ENCODE data around the gene ASAH2B.
"Not testable (repeated sequence)": the region's sequence is repeated elsewhere in the genome, so short reads cannot be mapped to it uniquely, and the experiment has no call there.

Gene ASAH2B
- 13.9 to 17.5 reads per million in 2 donors for total RNA-seq

DNA sequence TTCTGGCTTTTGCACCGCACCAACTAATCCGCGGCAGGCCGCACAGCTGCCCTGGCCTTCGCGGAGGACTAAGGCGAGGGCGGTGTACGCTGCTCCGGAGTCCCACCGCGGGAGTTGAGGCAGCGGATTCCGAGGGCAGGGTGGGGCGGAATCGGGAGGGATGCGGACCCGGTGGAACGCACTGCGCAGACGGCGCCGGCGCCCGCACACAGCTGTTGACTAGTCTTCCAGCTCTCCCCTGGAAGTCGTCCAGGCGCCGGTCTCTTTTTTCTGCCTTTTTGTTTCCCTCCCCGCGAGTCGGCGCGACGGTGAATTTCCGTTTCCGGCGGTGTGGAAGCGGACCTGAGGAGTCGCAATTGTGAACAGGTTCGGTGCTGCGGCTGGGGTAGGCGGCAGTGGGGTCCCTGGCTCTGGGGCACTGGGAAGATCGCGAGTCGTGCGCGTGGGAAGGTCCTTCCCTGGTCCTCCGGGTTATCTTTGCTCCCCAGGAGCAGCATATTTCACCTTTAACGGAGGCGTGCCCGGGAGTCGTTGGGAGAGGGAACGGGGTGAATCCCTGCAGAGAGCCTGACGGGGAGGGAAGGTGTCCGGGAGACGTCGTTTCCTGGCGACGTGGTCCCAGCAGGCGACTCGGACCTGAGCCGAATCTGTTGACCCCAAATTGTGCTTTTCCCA, at the start of gene ASAH2B:
Gene ASAH2B (plus strand): TSS at position 319 of the 675 bp plus-strand sequence. CDS start 5,195 bp downstream, outside the sequence.
- DNase-seq, result peak; percentile 54

DNA sequence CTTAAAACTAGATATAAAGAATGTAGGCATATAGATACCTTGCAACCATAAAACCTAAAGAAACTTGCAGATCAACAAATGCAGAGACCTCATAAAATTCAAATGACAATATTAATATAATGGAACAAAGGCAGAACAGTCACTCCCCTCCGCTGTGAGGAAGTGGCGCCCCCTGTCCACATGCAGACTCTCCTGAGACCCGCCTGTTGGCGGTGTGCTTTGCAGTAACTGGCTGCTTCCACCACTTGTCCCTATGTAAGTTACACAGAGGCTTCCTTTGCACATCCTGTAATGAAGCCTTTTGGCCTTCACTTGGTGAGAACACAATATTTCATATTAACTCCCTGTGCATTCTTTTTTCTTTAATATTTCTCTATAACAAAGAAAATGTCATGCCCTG, 41.9 kb upstream of the ASAH2B start:
- DNase-seq, result not testable (repeated sequence)

DNA sequence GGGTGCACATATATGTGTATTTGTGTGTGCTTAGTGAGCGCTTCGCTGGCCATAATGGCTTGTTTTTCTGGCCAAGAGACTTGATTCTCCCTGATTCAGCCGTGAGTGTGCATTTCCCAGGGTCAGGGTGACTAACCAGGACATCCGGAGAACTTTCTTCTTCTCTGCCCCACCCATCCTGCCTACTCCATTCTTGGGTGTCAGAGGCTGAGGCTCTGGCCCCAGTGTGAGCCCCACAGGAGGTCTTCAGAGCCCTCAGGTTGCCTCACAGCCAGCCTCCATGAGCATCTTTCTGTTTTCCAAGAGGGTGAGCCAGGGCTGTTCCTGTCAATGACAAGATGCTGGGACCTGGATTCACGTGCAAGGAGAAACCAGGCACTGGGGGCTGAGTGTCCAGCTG, 37.8 kb upstream of the ASAH2B start:
- DNase-seq, result not testable (repeated sequence)

DNA sequence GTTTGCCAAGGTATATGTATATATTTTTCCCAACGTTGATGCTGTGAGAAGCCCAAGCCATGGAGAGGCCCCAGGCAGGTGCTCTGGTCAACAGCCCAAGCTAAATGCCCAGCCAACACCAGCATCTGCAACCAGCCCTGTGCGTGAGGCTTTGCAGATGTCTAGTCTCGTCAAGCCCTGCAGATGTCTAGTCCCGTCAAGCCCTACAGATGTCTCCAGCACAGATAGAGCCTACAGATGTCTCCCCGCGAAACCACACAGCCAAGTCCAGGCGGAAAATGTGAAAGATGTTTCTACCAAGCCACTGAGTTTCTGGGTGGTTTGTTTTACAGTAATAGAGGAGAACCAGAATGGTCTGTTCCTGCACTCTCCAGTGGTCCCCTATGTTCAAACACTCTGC, 36.7 kb upstream of the ASAH2B start:
- DNase-seq, result not testable (repeated sequence)

DNA sequence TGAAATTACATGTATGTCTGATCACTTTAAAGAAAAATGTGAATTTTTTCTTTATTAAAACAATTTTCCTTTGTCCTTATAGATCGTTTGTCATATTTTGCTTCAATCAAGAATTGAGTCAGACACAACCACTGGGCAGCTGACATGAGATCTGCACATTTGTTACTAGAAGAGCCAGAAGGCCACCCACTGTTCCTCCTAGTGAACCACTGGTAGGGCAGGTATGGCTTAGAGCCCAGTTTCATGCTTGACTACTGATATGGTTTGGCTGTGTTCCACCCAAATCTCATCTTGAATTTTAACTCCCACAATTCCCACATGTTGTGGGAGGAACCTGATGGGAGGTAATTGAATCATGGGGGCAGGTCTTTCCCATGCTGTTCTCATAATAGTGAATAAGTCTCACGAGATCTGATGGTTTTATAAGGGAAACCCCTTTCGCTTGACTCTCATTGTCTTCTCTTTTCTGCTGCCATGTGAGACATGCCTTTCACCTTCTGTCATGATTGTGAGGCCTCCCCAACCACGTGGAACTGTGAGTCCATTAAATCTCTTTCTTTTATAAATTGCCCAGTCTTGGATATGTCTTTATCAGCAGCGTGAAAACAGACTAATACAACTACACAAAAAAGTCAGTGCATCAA, 35.2 kb upstream of the ASAH2B start:
- not testable (repeated sequence) for DNase-seq

DNA sequence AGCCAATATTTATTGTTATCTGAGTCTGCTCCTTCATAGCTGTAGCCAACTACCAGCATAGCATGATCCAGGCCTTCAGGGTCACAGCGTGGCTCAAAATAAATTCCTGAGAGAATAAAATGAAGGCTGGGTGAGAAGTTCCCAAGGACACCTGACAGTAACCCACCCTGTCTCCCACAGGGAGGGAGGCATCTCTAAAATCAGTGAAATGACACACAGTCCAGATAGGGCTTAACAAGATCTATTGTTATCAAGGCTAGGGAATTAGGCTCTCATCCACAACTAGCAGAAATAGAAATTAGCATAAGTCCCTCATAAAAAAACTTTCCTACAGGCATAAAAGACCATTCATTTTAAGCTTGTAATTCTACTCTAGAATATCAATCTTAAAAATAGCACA, 33.7 kb upstream of the ASAH2B start:
- not testable (repeated sequence) for DNase-seq

DNA sequence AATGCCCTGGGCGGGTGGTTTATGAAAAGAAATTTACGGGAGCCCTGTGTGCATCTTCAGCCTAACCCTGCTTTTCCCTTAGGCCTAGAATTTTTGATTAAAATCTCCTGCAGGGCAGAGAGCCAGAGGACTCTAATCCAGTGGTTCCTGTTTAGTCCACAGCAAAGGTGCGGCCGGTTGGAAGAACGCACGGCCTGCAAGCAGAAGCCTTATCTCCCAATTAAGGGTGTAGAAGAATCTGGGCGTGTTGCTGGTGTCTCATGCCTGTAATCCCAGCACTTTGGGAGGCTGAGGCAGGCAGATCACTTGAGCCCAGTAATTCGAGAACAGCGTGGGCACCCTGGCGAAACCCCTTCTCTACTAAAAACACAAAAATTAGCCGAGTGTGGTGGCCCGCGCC, 29.5 kb upstream of the ASAH2B start:
- DNase-seq, result not testable (repeated sequence)

DNA sequence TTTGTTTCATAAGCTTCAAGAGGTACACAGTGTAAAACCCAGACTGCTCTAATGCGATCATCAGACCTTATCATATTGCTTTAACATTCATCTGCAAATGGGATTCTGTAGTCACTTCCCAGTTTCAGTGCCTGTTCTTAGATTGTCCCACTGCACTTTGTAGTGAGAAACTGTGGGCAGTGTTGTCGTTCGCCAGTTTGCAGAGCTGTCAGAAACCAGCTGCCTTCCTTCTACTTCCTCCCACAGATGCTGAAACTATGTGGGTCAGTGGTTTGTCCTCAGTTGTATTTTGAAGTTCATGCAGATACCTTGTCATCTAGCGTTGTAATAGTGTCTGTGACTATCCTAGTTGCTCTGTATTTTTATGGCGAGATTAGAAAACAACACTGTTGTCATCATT, 15.9 kb upstream of the ASAH2B start:
- not testable (repeated sequence) for DNase-seq

DNA sequence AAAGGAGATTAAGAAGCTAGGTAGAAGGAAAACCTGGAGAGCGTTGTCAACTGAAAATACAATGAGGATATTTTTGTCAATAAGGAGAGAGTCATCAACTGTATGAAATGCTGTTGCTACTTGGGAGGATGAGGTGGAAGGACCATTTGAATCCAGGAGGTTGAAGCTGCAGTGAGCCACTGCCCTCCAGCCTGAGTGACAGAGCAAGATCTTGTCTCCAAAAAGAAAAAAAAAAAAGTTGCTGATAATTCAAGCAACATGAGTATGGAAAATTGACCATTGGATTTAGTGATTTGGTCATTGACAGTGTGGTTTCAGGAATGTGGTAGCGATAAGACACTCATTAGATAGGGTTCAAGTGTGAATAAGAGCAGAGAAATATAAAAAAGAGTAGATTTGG, 11.6 kb upstream of the ASAH2B start:
- DNase-seq, result not testable (repeated sequence)

DNA sequence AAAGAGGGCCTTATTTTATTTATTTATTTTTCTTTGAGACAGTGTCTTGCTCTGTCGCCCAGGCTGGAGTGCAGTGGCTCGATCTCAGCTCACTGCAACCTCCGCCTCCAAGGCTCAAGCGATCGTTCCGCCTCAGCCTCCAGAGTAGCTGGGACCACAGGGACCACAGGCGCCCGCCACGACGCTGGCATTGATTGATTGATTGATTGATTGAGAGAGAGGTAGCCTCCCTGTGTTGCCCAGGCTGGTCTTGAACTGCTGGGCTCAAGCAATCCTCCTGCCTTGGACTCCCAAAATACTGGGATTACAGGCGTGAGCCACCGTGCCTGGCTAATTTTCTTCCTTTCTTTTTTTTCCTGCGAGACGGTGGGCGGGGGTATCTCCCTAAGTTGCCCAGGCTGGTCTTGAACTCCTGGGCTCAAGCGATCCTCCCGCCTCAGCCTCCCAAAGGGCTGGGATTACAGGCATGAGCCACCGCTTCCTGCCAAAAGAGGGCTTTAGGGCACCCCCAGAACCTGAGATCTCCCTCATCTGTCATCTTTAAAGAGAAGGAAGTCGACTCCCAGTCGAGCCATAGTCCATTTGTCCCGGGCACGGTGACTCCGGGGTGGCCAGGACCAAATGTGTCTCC, 634 bp upstream of the ASAH2B start:
- not testable (repeated sequence) for DNase-seq

DNA sequence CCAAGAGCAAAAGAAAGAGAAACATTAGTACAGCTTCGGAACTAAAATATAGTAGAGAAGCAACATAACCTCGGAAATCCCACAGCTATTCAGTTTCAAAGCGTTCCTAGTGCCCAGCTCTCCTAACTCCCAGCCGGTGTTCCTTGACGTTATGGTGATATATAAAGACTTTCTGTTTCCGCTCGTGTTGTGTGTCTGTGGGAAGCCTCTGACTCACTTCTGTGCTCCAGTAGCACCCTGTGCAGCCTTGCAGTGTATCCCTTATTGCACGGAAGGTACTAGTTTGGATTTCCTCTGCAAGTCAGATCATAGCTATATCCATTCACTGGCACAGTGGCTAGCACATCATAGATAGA, 535 bp downstream of the ASAH2B start:
- DNase-seq, result no peak

DNA sequence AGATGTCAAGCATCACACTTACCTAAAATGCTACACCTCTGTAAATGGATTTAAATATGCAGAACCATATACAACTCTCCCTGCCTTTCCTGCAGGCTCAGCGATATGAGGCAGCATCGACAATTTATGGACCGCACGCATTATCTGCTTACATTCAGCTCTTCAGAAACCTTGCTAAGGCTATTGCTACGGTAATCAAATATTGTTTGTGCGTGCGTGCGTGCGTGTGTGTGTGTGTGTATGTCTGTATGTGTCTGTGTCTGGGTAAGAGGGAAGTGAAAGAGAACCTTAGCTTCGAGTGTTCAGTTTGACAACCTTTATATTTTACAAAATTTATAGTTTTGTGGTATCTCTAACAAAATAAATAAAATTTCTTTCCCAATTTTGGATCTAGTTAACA, 3.1 kb downstream of the ASAH2B start:
- DNase-seq, result not testable (repeated sequence)

DNA sequence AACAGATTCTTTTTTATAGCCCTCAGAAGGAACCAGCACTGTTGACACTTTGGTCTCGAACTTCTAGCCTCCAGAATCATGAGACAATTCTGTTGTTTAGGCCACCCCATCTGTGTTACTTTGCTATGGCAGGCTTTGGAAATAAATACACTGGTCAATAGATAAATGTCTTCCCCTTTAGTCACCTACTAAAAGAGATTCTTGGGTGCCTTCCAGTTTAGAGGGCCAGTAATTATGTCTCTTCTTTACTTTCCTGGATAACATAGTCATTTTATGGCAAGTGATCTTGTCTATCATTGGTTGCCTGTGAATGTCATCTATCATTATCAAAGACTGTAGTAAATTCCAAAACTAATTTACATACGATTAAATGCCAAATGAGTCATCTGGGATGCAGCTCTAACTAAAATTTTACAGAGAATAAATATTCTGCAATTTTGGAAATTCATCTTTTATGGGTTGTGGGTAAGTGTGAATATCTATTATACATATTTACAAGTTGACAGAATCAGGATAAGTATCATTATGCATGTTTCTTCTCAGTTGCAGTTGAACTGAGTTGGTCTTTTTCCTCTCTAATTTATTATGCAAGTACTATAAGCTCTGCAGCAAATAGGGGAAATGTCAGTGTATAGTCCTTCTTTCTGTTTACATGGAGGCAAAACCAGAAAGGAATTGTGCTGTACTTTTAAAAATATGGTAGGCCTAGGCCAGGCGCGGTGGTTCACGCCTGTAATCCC, 27.2 kb downstream of the ASAH2B start:
- not testable (repeated sequence) for DNase-seq

DNA sequence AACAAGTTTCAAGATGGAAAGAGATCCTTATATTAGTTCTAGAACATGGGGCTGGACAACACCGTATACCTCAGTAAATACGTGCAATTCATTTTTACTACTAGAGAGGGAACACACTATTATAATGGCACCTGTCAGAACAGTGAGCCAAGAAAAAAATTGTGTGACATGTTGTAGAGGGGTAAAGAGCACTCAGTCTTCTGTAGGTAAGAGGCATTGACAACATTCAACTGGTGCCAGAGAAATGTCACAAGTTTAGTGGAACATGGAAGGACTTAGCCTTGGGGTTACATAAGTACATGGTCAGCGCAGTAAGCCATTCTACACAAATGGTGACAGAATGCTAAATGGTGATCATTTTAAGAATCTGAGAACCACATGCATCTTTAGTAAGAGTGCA, 32.3 kb downstream of the ASAH2B start:
- not testable (repeated sequence) for DNase-seq

DNA sequence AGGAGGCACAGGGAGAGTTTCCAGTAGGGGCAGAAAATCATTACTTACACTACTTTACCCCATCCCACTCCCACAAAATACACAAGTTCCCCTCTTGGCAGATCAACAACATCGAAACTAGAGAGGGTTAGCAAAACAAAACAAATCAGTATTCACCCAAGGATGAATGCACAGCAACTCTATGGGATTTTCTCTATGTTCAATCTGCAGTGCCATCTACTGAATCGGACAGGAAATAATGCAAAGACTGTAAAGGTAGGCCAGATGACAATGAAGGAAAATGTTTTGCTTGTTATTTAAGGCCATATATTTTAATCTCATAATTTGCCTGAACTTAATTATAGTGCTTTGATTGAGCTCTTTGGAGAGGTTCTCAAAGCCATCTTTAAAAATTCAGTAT, 35.1 kb downstream of the ASAH2B start:
- DNase-seq, result not testable (repeated sequence)

DNA sequence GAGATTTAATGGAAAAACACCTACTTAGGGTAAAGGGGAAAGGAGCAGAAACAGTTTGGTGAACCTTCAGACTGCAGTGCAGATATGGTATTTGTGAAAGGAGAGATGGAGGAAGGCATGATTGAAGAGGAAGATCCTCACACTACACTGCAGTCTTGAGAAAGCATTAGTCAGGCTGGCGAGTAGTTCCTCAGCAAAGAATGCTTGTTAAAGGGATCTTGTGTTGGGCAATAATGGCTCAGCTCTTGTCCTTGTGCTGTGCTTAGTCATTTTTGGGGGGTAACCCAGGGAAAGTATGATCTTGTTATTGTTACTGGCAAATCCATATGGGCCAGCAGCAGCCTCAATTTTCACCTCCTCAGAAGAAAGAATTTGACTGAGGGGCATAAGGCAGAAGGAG, 40.3 kb downstream of the ASAH2B start:
- DNase-seq, result not testable (repeated sequence)

DNA sequence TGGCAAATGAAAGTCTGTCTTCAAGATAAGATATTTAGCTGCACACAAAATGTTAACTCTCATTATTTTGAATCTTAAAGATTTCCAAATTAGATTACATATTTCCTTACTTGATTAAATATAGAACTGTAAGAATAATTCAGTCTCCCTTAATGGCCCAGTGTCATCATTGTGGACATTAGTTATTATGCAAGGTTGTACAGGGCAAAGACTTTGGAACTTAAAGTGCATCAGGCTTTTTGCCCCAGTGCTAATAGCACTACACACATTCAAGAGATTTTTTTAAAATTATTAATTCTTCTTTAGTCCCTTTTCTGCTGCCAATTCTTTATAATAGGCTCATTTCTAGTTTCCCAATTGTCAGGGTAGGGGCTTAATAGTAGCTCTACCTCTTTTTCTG, 42.3 kb downstream of the ASAH2B start:
- DNase-seq, result not testable (repeated sequence)

DNA sequence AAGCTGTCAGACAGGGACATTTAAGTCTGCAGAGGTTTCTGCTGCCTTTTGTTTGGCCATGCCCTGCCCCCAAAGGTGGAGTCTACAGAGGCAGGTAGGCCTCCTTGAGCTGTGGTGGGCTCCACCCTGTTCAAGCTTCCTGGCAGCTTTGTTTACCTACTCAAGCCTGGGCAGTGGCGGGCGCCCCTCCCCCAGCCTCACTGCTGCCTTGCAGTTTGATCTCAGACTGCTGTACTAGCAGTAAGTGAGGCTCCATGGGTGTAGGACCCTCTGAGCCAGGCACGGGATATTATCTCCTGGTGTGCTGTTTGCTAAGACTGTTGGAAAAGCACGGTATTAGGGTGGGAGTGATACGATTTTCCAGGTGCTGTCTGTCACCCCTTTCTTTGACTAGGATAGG, 48.2 kb downstream of the ASAH2B start:
- not testable (repeated sequence) for DNase-seq

DNA sequence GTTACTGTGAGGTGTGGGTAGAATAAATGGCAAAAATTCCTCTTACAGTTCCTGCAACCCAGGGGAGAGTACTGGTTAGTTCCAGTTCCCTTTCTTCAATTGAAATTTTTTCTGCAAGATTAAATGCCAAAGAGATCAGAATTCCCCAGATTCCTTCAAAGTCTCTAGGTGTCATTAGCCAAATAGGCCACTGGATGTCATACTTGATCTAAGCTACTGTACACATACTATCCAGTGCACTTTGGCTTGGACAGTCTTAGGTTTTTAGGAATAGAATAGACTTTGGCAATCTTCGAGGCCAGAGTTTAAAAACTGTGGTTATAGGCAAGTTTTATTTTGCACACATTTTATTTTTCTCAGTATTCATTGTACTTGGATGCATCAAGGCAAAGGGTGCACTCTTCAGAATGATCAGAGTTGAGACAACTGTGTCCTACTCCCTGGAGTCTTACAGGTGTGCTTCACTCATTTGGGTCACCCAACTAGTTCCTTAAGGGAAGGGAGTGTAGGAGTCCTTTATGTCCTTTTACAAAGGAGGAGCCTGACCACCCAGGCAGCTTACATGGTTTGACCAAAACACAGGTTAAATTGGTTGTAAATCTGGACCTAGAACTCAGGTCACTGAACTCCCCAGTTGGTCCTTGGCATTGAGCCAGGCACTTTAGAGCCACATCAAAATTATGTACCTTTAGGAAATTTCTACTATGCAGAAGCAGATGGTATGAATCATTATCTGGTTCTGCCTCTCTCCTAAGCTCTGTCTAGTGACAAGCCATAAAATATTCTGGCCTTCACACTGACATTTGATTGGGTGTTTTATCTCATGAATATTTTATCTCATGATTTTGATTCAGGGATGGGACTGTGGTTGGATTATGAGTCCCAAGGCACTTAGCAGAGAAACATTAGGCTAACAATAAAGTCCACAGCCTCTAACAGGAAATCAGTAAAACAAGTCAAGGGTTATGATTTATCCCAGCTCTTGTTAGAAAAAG, 49.5 kb downstream of the ASAH2B start:
- DNase-seq, result no peak

DNA sequence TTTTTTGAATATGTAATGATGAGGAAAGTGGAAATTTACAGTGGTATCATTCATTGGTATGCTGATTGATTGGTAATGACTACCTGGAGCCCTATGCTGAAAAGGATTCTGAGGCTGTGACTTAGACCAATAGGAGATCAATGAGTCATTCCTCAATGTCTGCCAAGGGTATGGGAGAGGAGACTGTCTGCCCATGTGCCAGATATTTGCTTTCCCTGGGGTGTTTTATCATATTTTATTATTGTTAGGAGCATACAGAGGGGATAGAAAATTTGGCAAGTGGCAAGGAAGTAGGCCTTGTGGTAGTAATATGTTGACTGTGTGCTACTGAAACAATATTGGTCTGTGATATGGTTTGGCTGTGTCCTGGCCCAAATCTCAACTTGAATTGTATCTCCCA, 54.8 kb downstream of the ASAH2B start:
- no peak for DNase-seq

DNA sequence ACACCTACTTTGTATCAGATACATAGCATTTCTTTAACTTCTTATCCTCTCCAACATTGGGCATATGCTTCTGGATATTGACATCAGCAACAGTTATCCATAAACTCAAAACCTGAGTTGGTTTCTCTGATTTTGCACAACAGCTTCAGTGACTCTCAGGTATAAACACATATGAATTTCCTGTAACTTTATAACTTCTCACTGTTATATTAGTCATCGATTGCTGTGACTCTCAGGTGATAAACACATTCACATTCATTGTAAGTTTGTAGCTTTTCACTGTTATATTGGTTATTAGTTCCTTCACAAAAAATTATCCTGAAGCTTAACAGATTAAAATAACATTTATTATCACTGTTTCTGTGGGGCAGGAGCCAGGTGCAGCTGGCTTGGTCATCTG, 57.0 kb downstream of the ASAH2B start:
- no peak for DNase-seq

DNA sequence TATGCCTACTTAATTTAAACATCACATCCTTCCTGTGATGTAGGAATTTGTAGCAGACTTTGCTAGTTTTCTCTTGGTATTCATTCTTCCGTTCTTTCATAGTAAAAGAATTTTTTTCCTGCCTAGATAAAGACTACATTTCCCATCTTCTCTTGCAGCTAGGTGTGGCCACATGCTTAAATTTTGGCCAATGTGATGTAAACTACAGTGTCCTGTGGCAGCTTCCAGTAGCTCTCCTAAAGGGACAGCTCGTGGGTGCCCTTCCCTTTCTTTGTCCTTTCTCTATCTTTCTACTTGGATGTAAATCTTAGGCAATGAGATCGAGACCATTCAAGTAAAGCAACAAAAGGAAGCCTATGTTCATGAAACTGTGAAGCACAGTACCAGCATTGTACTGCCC, 58.6 kb downstream of the ASAH2B start:
- DNase-seq, result no peak

Data from activated gamma-delta T cell (primary cell).